Activated naive CD4-positive, alpha-beta T cell (primary cell): Measurements from ENCODE around the gene SH3RF3.

ENCODE experiments used
- DNase-seq, 4 experiments: peaks; one replicate each; lab custom pipeline; 2025; lab: John Stamatoyannopoulos, UW

SH3RF3 gene

DNA sequence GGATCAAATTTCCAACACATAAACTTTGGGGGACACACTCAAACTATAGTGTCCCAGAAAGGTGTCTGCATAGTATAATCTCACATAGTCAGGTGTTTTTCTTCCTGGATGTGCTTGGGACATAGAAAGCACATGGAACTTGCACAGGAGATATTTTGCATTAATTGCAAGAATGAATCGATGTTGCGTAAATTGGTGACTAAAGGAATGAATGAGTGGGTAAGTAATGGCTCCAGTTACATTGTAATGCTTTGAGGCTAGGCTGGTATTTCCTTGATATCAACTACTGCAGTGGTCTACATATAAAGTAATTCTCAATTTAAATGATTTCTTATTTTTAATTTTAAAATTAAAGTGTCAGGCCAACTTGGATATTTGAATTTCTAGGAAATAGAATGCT lies 53.4 kb downstream of the SH3RF3 start:
- no peak for DNase-seq

DNA sequence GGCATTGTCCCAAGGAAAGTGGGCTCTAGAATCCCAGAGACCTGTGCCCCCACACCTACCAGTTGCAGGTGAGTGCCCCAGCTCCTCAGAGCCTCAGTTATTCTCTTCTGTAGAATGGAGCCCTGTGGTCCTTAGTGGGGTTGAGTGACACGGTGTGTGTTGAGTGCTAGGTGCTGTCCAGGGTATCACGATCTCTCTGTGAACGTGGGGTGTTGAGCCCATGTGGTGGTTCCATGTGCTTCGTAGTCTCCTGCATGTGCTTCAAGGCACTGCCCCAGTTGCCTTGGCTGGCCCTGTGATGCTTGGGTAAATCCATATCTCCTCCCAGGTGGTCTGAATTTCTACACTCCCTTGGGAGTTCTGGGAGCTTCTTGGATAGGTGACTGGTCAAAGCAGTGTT lies 54.9 kb downstream of the SH3RF3 start:
- DNase-seq, result no peak

DNA sequence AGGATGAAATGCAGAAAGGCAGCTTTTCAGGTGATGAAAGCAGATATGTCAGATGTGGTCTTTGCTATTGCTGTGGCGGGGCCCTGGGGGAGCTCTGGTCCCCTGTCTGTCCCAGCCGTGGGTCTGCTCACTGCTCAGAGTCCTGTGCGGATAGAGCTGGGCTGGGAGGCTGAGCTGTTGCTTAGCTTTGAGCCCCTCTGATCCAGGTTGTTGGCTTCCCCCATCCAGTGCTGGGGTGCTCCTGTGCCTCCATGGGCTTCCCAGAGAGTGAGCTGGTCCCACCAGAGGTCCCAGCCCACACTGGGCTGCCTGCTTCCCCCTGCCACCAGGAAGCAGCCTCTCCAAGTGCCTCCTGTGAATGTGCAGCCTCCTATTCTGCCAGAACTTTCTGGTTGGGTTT lies 55.4 kb downstream of the SH3RF3 start:
- DNase-seq, result no peak

DNA sequence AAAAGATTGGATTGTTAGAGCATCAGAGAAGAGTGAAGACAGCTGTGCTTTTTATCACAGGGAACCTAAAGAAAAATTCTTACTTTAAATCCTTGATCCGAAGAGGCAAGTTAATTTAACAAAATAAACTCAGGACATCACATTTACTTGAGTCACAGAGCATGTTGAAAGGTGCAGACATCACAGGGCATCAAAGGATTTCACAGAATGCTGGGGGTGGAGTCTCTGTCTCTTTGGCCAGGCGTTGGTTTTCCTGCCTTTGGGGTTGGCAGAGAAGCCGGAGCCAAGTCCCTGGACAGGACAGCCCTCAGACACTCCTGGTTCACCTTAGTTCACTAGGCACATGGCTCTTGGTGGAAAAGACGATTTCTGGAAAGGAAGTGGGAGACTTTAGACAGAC lies 56.3 kb downstream of the SH3RF3 start:
- no peak for DNase-seq

DNA sequence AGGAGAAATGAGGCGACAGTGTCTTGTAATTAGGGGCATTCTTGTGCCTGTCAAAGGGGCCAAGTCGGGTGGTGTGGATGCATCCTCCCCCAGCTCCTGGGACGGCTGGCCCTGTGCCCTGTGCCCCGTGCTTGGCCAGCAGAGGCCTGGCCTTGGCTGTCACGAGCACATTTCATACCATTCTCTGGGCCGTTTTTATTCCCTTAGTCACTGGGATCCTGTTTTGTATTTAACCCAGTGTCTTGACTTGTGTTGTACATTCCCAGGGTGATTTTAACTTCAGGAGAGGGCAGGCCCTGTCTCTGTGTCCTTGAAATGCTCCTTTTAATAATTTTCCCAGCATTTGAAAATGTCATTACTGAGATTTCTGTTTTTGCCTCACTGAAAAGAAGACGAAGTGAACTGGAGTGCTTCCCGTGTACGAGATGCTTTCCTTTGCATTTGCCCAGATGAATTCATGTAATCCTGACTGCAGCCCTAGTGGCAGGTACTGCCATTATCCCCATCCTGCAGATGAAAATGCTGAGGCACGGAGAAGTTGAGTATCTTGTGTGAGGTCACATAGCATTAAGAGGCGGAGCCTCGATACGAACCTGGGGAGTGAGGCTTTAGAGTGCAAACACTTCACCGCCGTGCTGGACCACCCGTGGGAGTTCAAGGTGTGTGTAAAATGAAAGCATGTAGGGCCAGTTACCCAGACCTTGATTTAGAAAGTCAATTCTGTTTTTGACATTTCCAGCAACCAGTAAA lies 57.0 kb downstream of the SH3RF3 start:
- DNase-seq, result no peak

DNA sequence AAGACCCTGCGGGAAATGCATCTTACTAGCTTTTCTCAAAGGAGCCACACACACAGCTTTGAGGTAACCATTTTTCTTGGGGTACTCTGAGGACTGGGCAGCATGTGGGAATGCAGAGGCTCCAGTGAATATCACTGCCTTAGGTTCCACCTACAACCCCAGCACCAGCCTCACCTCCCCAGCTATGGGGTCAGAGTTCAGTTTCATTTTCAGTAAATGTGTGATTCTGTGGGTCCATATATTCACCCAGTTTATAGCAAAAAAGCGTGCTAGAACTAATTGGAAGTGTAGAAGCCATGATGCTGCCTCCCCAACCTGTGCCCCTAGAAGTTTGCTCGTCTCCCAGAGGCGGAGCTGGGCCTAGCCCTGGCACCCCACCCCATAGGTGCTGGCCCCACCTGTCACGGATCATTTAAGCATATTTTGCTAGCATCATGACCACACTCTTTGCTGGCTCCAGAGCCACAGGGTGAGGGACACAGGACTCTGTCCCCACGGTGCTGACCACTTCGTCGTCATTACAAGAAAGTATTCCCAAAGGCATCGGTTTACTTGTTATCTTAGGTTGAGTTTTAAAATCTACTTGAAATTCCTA lies 57.7 kb downstream of the SH3RF3 start:
- DNase-seq, result no peak

DNA sequence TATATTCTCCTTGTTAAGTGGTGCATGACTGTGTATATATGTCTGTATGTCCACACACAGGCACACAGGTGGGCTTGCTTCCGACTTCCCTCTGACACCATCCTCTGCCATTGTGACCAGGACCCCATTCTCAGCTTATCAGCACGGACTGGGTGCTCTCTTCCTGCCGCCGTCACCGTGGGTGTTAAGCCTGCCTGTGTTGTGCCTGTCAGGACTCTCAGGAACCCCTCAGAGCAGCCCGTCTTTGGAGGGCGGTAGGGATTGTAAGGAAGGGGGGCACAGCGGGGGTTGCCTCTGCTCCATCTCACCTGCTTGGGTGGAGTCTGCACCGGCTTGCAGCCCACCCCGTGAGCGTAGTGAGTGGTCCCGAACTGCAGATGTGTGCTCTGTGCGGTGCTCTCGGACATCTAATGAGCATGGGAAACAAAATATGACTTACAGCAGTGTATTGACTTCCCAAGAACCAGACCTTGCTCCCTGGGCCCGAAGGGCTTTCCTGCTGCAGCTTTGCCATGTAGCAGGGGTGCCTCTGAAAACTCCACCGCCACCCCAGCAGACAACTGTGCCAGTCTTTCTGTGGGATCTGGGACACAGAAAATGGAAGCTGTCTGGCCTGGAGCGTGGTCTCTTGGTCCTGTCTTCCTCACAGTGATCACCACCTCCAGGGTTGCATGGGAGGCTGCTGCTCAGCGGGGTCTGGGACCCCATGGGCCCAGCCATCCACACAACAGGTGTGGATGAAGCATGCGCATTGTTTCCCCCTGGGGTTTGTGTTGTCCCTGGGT lies 58.9 kb downstream of the SH3RF3 start:
- DNase-seq, result no peak

DNA sequence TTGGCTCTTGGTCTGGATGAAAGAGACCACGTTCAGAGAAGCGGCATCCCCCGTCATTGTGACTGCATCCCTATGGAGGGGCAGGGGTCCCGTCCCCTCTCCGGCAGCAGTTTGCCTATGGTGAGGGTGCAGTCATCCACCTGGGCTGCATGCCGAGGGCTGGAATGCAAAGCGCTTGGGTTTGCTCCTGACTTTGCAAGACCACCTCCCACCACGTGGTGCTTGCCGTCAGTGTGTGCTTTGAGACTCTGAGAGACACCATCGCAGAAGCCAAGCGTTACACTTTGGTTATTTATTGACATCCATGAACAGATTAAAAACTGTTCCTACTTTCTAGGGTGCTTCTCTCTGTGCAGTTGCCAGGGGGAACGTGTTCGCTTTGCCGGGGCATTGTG lies 59.5 kb downstream of the SH3RF3 start:
- no peak for DNase-seq

DNA sequence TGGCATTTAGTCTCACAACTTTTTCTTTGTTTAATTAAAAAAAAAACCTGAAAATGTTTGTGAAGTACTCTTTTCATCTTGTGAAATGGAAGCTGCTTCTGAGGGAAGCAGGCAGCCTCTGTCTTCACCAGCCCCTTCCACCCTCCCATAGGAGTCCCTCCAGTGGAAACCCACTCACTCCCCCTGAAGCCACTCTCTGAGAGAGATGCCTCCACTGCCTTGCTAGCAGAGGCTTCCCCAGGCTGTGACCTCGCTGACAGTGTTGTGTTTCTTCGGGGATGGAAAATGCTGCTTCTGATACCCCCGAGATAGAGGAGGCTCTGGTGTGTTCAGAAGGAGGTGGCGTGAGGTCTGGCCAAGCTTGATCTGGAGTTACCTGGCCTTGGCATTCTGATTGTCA lies 59.9 kb downstream of the SH3RF3 start:
- DNase-seq, result no peak

DNA sequence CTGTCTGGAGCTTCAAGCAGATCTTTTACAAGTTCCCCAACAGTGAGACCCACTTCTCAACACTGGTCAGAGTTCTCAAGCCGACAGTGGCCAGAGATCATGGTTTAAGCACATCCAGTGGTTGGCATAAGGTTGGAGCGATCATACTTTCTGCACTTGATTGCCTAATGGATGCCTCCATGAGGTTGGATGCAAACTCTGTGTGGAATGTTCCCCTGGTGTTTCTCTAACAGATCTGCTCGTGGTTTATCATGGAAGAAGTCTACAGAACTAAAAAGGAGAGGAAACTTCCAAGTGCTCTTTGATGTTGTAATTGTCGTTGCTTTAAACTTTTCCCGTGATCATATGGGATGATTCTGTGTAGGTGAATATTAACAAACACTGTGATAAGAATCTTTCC lies 60.7 kb downstream of the SH3RF3 start:
- no peak for DNase-seq

DNA sequence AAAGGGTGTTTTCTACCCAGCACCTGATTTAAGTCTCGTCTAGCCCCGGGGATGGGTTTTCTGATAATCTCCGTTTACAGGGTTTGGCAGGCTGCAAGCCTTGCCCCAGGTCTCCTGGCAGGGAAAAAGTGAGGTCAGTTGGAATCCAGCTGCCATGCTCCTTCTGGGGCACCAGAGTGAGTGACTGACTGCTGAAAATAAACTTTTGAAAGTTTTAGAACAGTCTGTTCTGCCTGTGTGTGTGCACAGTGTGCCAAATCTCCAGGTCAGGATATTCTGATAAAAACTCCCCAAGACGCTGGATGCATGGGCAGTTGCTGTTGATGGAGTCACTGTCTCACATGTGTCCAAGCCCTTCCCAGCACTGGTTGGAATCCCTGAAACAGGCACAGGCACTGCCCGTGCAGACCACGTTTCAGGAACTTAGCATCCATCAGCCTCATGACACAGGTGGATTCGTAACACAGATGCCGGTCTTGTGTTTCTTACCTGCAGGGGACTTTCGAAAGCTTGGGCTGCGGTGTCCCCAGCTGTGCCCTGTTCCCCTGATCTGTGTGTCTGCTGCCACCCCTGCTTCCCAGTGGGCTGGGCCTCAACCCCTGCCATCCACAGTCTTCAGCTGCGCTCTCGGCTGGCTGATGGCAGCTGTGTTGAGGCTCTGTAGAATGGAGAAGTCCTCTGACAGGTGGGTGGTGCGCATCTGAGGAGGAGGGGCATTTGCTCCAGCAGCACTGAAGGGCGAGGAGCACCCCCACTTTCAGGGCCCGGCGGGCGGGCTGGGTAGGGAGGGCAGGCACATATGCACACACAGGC lies 65.0 kb downstream of the SH3RF3 start:
- no peak for DNase-seq

DNA sequence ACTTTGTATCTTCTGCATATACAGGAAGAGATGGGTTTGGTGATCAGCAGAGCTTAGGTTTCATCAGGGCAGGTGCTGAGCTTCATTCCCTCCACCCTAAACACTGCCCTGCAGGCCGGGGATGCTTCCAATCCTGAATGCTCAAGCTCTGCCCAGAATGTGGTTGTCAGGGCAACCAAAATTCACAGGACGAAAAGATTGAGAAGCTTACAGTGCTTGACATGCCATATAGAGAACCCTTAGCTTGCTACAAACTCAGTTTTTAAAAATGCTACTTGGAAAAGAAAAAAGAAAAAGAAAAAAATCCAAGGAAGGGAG lies 65.6 kb downstream of the SH3RF3 start:
- no peak for DNase-seq

DNA sequence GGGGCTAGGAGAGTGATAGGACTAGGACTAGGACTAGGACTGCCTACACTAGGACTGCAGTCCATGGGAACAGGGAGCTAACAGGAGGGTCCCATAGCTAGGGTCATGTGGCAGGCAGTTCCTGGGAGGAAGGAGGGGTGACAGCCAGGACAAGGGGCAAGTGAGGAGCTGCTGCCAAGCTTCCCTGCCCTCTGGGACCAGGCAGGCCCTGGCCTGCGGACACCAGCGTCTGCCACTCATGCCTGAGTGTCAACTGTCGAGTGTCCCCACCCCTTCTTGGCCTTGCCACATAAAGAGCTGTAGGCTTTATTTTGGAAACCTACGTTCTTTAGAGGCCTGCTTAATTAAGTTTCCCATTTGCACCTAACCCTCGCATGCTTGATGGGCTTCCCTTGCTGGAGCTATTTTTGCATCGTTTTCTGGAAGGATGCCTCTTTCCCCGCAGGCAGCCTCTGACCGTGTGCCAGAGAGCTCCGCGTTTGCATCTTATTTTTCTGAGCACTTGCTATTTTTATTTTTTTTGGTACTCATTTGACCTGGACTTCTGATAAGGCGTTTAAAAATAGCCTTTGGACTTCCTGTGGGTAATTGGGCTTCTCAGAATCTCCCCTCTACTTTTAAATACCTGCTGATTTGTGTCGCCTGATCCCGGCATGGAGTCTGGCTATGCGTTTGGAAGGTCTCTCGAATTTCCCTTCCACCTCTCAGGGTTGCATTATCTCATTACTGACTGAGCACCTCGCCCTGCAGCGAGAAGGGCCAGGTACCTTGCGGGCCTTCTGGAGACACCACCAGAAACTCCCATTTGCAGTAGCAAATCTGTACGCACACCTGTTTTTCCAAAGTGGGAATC lies 66.4 kb downstream of the SH3RF3 start:
- no peak for DNase-seq

DNA sequence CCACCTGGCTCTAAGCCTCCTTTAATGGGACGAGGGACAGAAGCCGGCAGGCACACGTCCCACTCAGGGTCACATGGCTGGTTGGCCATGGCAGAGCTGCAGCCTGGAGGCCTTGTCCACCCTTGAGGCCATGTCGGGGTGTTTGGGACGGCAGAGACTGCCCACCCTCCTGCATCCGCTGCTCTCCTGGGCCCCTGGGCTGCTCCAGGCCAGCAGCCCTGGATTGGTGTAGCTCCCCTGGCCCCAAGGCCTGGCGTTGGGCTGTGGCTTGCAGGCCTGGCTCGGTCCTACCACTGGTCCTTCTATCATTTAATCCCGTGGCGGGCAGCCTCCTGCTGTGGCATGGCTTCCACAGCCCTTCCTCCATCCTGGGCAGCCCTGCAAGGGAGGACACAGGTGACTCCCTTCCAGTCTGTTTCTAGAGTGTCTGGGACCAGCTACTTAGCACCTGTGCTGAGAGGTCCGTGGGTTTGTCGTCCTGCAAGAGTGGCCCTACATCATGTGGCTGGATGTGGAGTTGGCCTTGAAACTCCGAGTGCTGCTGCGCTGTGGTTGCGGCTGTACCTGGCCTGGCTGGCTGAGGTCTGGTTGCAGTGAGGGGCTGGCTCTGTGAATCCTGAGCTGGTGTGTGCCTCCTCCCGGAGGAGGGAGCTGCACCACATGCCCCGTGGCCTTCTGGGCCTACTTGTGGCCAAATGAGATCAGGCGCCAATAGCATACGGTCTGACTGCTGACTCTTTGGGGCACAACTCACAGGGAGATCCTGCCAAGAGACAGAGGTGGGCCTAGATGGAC lies 67.3 kb downstream of the SH3RF3 start:
- no peak for DNase-seq

DNA sequence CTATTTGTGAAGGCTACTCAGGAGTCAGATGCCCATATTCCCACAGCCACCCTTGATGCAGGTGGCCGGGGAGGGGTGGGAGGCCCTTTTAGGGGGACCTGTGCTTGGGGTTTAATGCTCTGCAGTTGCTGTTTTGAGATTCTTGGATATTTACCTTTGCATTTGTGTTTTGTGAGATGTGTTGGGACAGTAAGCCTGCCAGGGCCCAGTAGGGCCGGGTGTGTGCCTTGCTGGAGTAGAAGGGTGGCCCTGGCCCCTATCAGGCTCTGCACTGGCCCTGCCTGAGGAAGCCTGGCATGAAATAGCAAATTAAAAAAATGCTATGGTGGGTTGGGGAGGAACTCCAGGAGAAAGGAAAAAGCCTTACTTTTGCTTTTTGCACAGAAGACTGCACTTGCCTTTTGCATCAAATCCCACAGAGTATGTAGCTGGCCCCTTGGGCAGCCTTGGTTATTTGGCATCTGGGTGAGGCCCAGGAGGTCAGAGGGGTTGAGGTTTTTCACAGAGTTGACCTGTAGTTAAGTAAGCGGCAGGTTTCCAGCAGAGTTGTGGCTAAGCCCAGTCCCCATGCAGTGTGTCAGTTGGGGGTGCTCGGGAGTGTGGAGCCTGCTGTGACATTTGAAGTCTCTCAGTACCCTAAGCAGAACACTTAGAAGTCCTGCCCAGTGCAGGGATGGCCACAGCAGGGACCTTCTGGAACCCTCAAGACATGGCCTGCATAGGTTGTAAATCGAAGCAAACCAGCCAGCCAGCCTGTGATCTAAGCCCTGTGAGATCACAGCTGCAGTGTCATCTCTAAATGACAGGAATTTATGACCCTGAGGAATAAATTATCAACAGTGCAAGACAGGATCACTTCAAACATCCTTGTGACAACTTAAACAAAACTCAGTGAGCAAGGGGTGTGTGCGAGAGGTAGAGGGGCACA lies 68.8 kb downstream of the SH3RF3 start:
- DNase-seq, result no peak

DNA sequence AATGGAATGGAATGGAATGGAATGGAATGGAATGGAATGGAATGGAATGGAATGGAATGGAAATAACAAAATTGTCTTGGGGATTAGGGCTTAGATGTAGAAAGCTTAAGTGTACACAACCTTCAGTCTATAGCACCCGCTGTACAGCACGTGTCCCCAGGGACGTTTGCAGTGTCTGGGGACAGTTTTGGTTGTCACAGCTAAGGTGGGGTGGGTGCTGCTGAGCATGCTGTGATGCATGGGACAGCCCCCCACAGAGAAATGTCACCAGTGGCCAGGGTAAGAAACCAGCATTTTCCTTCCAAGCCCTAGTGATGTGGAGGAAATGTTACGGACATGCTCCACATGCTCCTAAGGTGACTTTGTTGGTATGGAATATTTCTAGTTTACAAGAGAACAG lies 70.8 kb downstream of the SH3RF3 start:
- no peak for DNase-seq

DNA sequence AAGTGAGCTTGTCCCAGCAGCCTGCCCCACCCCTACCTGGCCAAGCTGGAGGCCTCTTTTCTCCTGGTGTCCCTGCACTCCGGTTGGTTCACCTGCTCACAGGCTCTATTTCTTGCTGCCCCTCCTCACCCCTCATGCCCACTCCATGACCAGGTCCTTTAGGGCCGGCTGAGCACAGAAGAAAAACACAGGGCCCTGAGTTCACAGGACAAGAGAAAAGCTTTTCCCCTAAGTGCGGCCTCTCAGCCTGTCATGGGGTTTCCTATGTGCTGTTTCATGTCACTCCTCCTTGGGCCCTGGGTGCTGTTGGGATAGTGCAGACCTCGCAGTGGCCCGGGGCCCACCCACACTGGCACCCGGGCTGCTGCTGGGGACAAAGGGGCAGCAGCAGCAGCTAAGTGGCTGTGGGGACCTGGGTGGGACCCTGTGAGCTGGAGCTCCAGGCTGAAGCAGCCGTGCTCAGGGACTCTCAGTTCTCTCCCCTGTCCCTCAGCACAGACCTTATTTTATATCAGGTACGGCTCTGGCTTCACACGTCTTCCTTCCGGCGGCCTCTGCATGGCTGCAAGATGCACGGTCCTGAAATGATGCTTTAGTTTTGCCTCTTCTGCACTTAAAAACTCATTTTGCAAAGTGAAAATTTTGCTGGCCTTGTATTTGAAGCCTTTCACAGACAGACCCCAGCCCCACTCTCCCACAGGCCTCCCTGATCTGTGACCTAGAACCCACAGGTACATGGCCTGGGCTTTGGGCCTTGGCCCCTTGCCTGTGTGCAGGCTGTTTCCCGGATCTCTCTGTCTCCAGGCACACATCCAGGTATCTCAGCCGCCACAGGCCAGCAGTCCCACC lies 71.8 kb downstream of the SH3RF3 start:
- no peak for DNase-seq

DNA sequence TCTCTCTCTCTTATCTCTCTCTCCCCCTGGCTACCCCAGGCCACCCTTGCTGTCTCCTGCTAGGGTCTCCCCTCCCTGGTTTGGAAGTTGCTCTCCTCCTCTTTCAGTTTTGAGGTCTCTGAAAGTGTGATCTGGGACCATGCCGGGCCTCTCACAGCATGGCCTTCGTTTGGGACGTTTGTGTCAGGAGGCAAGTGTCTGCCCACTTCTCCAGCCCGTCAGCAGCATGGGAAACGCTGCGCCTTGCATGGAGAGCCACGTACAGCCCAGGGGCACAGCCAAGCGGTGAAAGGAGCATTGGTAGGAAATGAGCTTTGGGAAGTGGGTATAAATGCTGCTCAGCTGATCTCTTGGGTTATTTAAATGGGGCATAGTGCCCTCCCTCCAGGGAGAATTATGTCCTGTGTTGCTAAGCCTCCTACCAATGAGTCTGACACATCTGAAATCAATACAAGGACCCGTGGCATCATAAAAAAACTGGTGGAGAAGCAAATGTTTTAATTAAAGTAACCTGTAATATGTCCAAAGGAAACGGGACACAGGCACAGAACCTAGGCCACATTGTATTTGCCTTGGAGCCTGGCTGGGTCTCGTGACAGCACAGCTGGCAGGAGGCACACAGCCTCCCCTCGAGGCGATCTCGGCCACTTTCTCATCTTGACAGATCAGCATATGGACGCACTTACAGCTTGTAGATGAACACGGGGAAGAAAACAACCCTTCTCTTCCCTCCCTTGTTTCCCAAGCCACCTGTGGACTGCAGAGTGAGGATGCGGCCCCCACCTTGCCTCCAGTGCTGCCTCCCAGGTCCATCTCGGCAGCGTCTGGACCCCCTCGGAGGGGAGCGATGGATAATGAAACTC lies 72.7 kb downstream of the SH3RF3 start:
- no peak for DNase-seq
